ENCODE results near the gene MFNG.

MFNG gene

GRCh38 chr22:37493979-37494378 is 7.8 kb upstream of the MFNG start:
- H3K9me3 Mint-ChIP-seq = peaks cover 1% of the 10 kb centered on the region
- H3K4me1 Mint-ChIP-seq = peaks cover 32% of the 10 kb centered on the region
- H3K27ac Mint-ChIP-seq = peak overlapping the region; percentile 78
- DNase-seq = no peak
- no peak overlapping the region for H3K4me3 Mint-ChIP-seq
- CTCF ChIA-PET = interaction anchor here (1.1 to 1.9 kb wide), 3 partner anchors 22 to 35 kb away, joined by 3 to 12 read pairs (median 4); no protein-coding TSS in a partner anchor
- peaks cover 50% of the 10 kb centered on the region for H3K27me3 Mint-ChIP-seq
- no peaks in the 10 kb centered on the region for H3K36me3 Mint-ChIP-seq

DNA sequence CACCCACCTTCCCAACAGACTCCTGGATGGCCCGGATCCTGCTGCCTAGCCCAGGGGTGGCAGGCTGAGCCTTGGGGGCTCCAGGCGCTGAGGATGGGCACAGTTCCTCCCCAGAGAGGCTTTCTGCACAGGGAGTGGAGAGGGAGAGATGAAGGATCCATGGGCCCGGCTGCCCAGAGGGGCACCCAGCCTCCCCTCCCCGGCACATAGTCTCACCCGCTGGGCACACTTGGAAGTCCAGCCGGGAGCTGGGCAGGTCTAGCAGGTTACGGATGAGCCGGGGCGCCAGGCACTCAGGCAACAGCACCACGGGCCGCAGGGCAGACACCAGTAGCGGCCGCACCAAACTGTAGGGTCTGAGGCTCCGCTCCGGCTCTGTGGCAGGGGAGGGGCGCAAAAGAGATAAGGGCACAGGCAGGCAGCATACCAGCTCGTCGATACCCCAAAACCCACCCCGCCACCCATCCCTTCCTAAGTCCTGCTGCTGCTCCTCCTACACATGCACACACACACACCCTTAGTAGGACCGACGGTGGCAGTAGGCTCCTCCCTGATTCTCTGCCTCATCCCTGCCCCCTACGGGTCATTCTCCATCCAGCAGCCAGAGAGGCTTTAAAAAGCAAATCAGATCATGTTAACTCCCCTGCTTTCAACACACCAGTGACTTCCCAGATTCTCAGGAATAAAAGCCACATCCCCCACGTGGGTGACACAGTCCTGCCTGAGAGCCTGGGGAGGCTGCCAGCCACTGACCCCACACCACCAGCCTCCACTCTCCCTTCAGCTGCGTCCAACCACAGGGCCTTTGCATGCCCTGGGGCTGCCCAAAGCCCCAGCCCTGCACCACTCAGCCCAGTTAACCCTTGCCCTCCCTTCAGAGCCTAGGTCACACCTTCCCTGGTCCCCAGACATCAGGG is 6.5 kb upstream of the MFNG start:
- peaks cover 40% of the 10 kb centered on the region for H3K4me1 Mint-ChIP-seq
- H3K27ac Mint-ChIP-seq = no peak overlapping the region
- CTCF ChIA-PET = interaction anchor here (0.9 to 4.2 kb wide), 5 partner anchors 12 to 63 kb away, joined by 3 to 22 read pairs (median 4); no protein-coding TSS in a partner anchor

DNA sequence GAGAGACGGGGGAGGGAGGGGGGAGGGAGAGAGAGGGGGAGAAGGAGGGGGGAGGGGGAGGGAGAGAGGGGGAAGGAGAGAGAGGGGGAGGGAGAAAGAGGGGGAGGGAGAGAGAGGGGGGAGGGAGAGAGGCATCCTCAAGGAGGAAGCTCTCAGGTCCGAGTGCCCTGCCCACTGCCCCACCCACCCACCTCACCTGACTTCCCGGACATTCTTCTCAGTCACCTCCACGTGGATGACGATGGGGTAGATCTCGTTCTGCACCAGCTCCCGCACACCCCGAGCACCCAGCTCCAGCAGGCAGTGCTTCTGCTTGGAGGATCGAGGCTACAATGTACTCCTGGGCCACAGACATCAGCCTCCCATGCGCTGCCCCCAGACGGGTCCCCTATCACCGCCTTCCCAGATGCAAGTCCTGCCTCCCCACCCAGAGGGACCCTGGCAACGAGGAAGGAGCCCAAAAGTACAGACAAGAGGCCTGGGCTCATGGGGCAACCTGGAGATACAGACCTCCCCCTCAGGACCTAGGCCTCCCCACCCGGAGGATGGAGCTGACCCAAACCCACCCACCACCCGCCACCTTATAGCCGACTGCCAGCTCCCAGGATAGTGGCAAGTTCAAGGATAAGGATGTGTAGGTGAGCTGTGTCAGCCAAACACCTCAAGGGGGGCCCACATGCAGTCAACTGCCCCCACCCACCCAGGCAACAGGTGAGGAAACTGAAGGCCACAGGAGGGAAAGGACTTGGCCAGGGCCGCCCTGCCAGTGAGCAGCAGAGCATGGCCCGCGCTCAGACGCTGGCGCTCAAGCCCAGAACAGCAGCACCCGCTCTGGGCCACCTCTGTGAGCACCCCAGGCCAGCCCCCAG is 5.6 kb upstream of the MFNG start:
- Mint-ChIP-seq H3K4me1 (peaks cover 49% of the 10 kb centered on the region), H3K36me3 (no peaks in the 10 kb centered on the region)

More for the DNA sequence above, 6.5 kb upstream of the MFNG start:
- Mint-ChIP-seq H3K4me3 (no peak overlapping the region), H3K36me3 (no peaks in the 10 kb centered on the region), H3K27me3 (peaks cover 41% of the 10 kb centered on the region), H3K9me3 (peaks cover 1% of the 10 kb centered on the region)
- DNase-seq = peak; percentile 79

GRCh38 chr22:37491106-37491505 is 4.9 kb upstream of the MFNG start:
- Mint-ChIP-seq H3K4me3 (no peak overlapping the region), H3K4me1 (peaks cover 54% of the 10 kb centered on the region), H3K27ac (no peak overlapping the region), H3K27me3 (peaks cover 25% of the 10 kb centered on the region), H3K9me3 (peaks cover 1% of the 10 kb centered on the region), H3K36me3 (no peaks in the 10 kb centered on the region)
- CTCF ChIA-PET = interaction anchor here (1.0 to 4.2 kb wide), 3 partner anchors 9 to 76 kb away, joined by 3 to 22 read pairs (median 7); no protein-coding TSS in a partner anchor
- no peak for DNase-seq

More for the DNA sequence above, 5.6 kb upstream of the MFNG start:
- CTCF ChIA-PET = interaction anchor here (0.9 to 4.2 kb wide), 6 partner anchors 9 to 75 kb away, joined by 3 to 22 read pairs (median 4); no protein-coding TSS in a partner anchor
- no peak for DNase-seq
- peaks cover 32% of the 10 kb centered on the region for H3K27me3 Mint-ChIP-seq
- peaks cover 1% of the 10 kb centered on the region for H3K9me3 Mint-ChIP-seq
- H3K4me3 Mint-ChIP-seq = no peak overlapping the region
- no peak overlapping the region for H3K27ac Mint-ChIP-seq

DNA sequence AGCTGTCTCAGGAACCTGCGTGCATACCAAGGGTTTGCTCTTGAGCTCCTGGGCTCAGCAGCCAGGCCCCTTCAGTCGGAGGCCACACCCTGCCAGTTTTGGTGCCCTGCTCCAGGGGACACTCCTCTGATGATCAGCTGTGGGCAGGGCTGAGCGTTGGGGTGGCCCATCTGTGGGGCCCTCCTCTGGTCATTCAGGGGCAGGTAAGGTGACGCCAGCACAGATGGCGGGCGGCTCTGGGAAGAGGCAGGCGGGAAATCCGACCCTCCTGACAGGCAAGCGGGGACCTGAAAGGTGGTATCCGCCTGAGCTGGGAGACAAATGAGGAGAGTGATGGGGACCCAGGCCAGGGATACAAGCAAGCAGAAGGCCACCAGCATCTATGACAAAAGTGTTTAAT is 3.8 kb upstream of the MFNG start:
- H3K27ac Mint-ChIP-seq = no peak overlapping the region
- H3K9me3 Mint-ChIP-seq = peaks cover 1% of the 10 kb centered on the region
- peaks cover 15% of the 10 kb centered on the region for H3K27me3 Mint-ChIP-seq
- no peak for DNase-seq
- peaks cover 54% of the 10 kb centered on the region for H3K4me1 Mint-ChIP-seq
- no peak overlapping the region for H3K4me3 Mint-ChIP-seq
- peaks cover 2% of the 10 kb centered on the region for H3K36me3 Mint-ChIP-seq
- CTCF ChIA-PET = interaction anchor here (1.3 to 4.2 kb wide), 4 partner anchors 11 to 174 kb away, joined by 3 to 22 read pairs (median 6); no protein-coding TSS in a partner anchor

DNA sequence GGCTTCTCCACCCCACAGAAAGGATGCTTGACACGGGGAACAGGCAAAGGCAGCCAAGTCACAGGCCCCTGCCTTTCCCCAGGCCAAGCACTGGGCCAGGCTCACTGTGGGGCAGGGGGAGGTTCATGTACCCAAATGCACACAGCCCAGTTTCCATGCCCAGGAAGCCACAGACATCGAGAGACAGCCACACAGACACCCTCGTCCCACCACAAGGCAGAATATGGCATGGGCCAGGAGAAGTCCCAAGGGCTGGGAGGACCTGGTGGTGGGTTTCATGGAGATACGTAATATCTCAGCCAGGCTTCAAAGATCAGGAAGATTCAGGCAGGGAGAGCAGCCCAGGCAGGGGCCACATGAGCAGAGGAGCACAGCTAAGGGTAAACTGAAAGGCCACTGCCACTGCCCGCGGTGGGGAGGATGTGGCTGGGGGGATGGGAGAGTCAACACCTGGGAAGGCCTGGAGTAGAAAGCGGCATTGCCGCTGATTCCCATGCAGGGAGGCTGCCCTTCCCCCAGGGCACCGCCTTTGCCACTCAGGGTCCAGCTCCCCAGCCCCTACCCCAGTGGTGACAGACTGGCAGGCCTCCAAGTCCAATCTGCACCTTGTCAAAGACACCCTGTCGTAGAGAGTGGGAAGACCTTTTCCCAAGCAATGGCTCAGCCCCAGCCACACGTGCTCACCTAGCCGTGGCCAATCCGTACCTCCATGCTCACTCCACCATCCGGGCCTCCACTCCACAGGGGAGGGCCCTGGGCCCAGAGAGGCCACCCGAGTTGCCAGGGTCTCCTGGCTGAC is 2.4 kb upstream of the MFNG start:
- DNase-seq = no peak
- CTCF ChIA-PET = interaction anchor here (1.4 to 4.2 kb wide), 2 partner anchors 16 to 31 kb away, joined by 4 to 22 read pairs; no protein-coding TSS in a partner anchor
- H3K9me3 Mint-ChIP-seq = peaks cover 1% of the 10 kb centered on the region
- H3K36me3 Mint-ChIP-seq = peaks cover 13% of the 10 kb centered on the region
- H3K4me3 Mint-ChIP-seq = no peak overlapping the region
- H3K27me3 Mint-ChIP-seq = peaks cover 12% of the 10 kb centered on the region
- peaks cover 55% of the 10 kb centered on the region for H3K4me1 Mint-ChIP-seq
- H3K27ac Mint-ChIP-seq = no peak overlapping the region

DNA sequence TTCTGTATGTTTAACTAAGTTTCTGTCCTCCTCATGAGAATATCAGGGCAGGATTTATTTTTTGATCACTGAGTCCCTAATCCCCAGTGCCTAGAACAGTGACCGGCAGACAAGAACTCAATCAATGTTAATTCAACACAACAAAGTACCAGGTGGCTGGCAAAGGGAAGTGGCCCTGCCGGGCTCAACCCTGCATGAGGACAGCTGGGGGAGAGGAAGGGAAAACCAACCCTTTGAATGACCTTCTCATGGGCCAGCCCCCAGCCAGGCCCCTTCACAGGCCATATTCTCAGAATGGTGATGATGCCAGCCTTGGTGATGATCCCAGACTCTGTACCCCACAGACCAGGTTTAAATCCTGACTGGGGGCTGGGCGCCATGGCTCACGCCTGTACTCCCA is 1.4 kb upstream of the MFNG start:
- DNase-seq = no peak
- H3K9me3 Mint-ChIP-seq = peaks cover 1% of the 10 kb centered on the region
- peaks cover 4% of the 10 kb centered on the region for H3K27me3 Mint-ChIP-seq
- peak overlapping the region; percentile 89 for H3K4me3 Mint-ChIP-seq
- peak overlapping the region; percentile 90 for H3K27ac Mint-ChIP-seq
- H3K4me1 Mint-ChIP-seq = peaks cover 55% of the 10 kb centered on the region
- H3K36me3 Mint-ChIP-seq = peaks cover 20% of the 10 kb centered on the region
- CTCF ChIA-PET = interaction anchor here (2.5 kb wide), 1 partner anchor 15 kb away, joined by 20 read pairs; no protein-coding TSS in a partner anchor

DNA sequence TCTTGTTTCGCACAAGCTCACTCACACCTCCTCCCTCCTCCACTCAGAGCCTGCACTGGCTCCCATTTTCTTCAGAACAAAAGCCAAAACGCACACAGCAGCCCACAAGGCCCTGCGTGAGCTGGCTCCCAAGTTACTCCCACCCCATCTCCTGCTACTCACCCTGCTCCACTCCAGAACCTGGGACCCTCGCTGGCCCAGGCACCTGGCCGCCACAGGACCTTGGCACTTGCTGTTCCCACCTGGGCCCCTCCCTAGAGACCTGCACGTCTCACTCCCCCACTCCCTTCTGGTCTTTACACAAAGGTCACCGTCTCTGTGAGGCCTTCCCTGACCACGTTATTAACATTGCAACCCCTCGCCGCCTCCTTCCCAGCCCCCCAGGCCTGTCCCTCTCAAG is 945 bp upstream of the MFNG start:
- H3K36me3 Mint-ChIP-seq = peaks cover 24% of the 10 kb centered on the region
- peak overlapping the region; percentile 89 for H3K4me3 Mint-ChIP-seq
- peaks cover 4% of the 10 kb centered on the region for H3K27me3 Mint-ChIP-seq
- H3K9me3 Mint-ChIP-seq = peaks cover 1% of the 10 kb centered on the region
- H3K4me1 Mint-ChIP-seq = peaks cover 58% of the 10 kb centered on the region
- peak overlapping the region; percentile 90 for H3K27ac Mint-ChIP-seq
- DNase-seq = no peak
- CTCF ChIA-PET = interaction anchor here (0.8 to 2.5 kb wide), 3 partner anchors 11 to 15 kb away, joined by 3 to 20 read pairs (median 5); no protein-coding TSS in a partner anchor

GRCh38 chr22:37485395-37486223 is 575 bp downstream of the MFNG start:
- DNase-seq = peak; percentile 37
- H3K27ac Mint-ChIP-seq = peak overlapping the region; percentile 93
- CTCF ChIA-PET = interaction anchor here (0.7 to 2.5 kb wide), 7 partner anchors 11 to 152 kb away, joined by 3 to 20 read pairs (median 4); no protein-coding TSS in a partner anchor
- H3K36me3 Mint-ChIP-seq = peaks cover 34% of the 10 kb centered on the region
- peaks cover 4% of the 10 kb centered on the region for H3K27me3 Mint-ChIP-seq
- H3K4me1 Mint-ChIP-seq = peaks cover 63% of the 10 kb centered on the region
- H3K4me3 Mint-ChIP-seq = peak overlapping the region; percentile 89
- H3K9me3 Mint-ChIP-seq = no peaks in the 10 kb centered on the region

DNA sequence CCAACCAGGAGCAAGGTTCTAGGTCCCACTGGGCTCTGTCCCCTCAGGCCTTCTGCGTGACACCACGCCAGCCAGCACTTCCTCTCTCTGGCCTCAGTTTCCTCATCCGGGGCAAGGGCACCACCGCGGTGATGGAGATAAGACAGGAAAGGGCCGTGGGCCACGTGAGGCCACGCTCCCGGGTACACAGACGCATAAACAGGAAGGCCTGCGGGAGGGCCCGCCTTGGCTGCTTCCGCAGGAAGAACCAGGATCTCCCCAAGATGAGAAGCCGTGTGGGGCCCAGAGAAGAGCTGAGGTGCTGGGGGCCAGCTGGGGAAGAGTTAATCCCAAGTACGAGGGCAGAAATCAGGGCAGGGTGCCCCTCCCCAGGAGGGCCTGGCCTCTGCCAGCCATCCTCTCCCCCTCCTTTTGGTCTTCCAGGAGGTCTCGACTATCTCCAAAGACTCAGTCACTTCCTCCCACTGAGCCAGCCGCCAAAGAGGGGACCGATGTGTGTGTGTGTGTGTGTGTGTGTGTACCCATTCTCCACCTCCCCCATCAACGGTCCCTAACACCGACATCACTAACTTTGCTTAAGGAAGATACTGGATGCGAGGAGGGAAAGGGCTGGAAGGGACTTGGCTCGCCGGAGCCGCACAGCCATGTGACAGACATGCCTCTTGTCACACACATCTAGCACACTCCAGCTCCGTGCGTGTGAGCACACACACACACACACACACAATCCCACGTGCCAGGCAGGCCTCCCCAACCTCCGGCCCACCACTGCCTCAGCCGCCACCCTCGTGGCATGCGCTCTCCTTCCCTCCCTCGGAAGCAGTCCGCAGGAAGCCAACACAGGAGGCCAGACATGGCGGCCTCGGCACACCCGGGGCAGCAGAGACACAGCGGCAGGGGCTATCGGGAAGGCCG is 1.4 kb downstream of the MFNG start:
- Mint-ChIP-seq H3K4me3 (peak overlapping the region; percentile 89), H3K4me1 (peaks cover 54% of the 10 kb centered on the region), H3K27me3 (no peaks in the 10 kb centered on the region), H3K27ac (peak overlapping the region; percentile 93), H3K9me3 (no peaks in the 10 kb centered on the region), H3K36me3 (peaks cover 34% of the 10 kb centered on the region)
- peak; percentile 93 for DNase-seq
- CTCF ChIA-PET = interaction anchor here (2.5 to 4.8 kb wide), 2 partner anchors 12 kb away, joined by 20 to 26 read pairs; no protein-coding TSS in a partner anchor

- Mint-ChIP-seq H3K36me3 (peaks cover 46% of the 10 kb centered on the region), H3K4me3 (peak overlapping the region; percentile 89), H3K27me3 (no peaks in the 10 kb centered on the region), H3K9me3 (no peaks in the 10 kb centered on the region), H3K4me1 (peaks cover 45% of the 10 kb centered on the region), H3K27ac (peak overlapping the region; percentile 93)
- DNase-seq = no peak
- CTCF ChIA-PET = interaction anchor here (4.8 kb wide), 1 partner anchor 10 kb away, joined by 26 read pairs; no protein-coding TSS in a partner anchor
Observed at GRCh38 chr22:37483050-37483449, 3.1 kb downstream of the MFNG start.

Data from activated naive CD4-positive, alpha-beta T cell treated with anti-CD3 and anti-CD28 coated beads, Interleukin-2, amount 10 ng/mL, durations not matched to agents 7 days and 5 days (primary cell).